ENCODE data around the gene GOLT1A.

GOLT1A gene

DNA sequence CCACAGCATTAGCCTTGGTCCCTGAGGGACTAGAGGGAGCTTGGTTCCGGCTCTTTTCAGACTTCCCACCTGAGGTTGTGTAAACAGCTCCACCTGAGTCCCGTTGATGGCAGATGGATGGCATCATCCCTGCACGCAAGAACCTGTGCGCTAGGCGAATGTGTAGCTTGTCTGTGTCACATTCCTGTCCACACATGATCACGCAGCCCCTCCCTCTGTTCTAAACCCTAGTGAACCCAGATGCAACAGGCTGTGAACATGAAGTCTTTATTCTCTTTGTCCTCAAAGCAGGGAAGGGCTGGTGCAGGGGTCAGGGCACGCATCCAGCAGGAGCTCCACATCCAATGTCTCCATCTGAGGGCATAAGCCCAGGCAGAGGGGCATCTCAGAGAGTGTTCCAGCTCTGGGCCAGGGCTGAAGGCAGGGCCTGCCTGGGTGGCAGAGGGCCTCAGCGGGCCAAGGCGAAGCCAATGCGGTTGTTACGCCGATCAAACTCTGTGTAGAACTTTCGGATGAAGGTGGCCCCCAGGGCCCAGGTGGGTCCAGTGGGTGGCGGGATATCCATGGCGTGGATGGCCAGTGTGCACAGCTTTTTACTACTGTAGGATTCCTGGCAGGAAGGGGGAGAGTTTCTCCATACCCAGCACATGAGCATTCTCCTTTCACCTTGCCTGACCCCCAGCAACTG is 59.1 kb downstream of the GOLT1A start:
- no peak for DNase-seq (ENCODE audit: low read depth)

DNA sequence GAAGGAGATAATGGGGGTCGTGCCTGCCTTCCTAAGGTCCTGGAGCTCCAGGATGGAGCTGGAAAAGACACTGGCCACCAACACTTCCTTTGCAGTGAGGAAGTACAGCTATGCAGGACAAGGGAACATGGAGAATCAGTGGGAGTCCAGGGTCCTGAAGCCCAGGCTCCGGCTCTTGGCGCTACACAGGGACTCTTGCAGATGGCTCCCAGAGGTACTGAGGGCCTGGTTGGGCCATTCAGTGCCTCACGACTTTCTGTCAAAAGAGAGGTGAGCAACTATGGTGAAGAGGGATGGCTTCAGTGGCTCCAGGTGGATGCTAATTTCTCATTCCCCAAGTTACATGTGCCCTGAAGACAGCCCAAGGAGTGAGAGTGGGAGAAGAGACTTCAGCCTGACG is 60.1 kb downstream of the GOLT1A start:
- no peak for DNase-seq (ENCODE audit: low read depth)

DNA sequence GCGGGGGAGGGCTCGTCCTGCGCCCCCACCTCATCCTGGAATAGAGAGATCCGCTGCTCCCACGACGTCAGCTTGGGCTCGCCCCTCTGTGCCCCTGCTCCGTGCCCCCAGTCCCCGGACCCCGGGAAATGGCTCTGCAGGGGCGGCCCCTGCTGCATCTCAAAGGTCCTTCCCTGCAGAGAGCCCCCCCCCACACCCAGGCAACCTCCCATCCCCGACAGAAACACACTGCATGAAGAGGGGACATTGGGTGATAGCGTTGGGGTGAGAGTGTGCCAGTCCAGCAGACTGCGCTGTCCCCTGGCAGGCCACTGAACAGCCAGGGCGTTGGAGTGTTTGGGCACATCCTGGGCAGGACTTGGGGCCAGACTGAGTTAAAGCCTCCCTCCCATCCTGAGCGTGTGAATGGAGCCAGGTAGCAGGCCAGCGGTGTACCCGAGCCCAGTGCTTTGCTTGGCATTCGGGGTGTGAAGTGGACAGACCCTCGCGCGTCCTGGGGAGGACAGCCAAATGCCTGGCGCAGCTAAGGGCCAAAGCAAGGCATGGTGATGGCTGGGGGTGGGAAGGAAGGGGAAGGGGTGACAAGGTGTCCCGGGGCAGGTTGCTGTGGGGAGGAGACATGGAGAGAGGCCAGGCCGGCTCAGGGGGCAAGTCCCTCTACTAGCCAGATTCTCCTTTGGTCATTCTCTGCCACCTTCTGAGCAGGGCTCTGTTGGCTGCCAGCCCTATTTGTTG is 61.3 kb downstream of the GOLT1A start:
- no peak for DNase-seq (ENCODE audit: low read depth)

DNA sequence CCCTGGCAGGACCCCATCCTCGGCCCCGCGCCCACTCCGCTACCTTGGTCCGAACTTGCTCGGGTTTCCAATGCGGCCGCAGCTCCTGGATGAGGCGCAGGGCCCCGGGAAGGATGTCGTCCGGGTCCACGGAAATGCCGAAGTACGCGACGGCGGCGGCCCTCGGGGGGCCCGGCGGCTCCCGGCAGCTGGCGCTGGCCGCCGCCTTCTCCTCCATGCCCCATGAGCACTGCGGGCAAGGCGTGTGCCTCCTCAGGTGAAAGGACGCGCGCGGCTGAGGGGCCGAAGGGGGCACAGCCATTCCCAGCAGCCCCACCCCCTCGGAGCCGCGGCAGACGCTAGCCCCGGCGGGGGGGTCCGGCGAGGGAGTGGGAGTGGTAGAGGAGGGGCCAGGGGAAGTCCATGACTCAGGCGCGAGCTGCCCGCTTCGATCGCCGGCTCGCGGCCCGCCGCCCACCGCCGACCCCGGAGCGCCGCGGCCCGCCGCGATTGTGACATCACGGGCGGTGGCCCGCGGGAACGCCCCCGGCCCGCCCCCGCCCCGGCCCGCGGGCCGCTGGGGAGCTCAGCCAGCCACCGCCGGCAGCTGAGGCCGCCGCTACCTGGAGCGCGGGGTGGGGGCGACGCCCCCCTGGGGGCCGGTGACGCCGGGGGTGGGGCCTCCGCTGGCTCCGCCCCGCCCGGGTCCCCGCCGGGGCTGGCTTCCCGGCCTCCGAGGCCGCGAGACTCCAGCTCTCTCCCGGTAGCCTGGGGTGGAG is 62.1 kb downstream of the GOLT1A start, which contains the start of gene ETNK2:
ETNK2 (minus strand) TSS at position 493 of the 758 bp plus-strand sequence; CDS start at position 301, 192 bp downstream.
- DNase-seq (ENCODE audit: low read depth), result no peak

DNA sequence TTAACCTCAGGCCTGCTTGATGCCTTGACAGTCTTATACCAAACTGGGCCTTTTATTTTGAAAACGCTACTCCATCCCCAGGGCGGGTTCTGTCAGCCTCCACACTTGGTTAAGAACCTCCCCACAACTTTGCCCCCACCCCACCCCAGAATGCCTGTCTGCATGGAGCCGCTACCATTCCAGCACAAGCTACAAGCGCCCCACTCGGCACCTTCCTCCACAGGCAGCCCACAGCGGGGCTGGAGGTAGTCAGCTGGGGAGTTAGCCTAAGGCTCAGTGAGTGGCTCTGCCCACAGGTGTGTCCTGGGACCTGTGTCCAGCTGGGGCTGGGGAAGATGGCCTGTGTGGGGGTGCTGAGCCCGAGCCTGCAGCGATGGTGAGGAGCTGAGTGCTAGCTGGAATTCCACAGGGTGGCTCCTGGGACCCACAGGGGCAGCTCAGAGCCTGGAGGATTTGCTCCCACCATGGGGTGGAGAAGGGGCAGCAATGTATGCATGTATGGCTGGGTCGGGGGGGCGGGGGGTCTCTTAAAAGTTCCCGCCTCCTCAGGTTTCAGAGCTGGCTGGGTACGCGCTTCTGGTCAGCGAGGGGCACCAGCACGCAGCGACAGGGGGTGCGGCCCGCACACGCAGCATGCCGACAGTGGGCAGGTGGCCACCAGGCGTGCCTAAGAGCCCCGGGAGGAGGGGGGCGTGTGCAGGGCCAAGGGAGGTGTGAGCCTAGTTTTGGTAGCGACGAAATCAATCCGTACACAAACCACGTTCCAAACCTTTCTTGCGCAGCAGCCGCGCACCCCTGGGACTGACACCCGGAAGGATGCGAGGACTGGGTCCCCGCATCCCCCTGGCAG is 62.9 kb downstream of the GOLT1A start:
- no peak for DNase-seq (ENCODE audit: low read depth)

DNA sequence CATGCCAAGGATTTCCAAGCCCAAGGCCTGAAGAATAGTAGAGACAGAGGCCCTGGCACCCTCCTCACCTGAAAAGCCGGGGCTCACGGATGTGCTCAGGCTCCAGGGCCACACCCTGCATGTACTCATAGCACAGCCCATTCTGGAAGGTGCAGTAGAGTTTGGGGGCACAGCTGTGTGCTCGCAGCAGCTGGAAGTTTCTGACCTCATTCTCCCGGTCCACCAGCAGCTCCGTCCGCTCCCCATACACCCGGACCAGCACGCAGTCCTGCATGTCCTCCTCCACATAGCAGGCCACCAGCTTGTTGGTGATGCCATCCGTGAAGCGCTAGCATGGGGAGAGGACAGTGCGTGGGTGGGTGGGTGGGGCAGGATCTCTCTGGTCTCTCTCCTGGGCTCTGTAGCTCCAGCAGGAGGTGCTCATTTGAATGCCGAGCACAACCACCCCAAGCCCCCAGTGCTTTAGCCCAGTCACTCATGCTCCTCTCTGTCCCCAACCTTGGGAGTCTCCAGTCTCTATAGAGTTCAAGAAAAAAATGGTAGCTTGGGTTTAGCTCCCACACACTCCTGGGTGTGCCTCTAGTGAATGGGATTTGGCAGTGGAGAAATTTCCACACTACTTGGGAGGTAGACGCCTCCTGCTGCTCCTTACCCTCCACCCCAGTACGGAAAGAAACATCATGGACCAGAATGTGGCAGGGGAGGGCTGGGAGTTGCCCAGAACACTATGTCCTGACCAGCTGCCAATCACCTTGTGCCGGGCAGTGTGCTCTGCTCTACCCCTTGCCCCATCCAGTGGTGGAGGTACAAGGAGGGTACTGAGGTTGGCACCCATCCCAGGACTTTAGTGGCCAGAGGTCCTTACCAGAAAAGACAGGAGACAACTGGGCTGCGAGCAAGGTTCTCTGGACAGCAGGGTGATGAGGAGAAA is 63.9 kb downstream of the GOLT1A start:
- no peak for DNase-seq (ENCODE audit: low read depth)

DNA sequence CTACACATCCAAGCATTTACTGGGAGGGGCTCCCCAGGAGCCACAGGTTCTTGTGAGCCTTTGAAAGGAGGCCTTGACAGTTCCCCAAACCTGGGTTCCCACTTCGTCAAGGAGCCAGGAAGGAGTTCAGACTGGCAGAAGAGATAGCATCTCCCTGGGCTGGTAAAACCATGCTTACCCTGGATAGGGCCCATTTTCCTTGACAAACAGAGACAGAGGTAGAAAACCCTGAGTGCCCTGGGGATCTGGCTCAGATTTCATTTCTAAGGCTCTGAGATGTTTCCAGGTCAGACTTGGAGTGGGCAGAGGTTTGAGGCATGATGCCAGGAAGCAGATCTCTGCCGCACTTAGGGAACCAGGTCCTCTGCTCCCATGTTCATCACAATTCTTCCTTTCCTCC is 64.7 kb downstream of the GOLT1A start:
- DNase-seq (ENCODE audit: low read depth), result no peak

All from fibroblast of gingiva (primary cell).